Mammary epithelial cell (primary cell): ENCODE data around the gene MUTYH.

ENCODE experiments used
- CTCF ChIP-seq, 2 donors: IDR thresholded peaks in 1 of 2; conservative IDR thresholded peaks in 1 of 2; 2 replicates each; pipeline ENCODE4 v1.5.1; 2011 to 2012; ENCODE audit warnings: inconsistent platforms in 2 of 2, low read length in 2 of 2, mild to moderate bottlenecking in 2 of 2, control low read depth in 1 of 2, low read depth in 1 of 2; ENCODE audit not compliant: insufficient read depth in 1 of 2; ENCODE audit errors: extremely low read depth in 1 of 2
- EZH2 ChIP-seq: IDR thresholded peaks from 2 replicates; pipeline ENCODE4 v1.6.1; 2012; ENCODE audit warnings: low read length, inconsistent platforms, borderline replicate concordance

GRCh38 chr1:45386219-45386618, 46.0 kb upstream of the MUTYH start:
- TF ChIP-seq CTCF (conservative IDR thresholded peaks at IDR 0.05 in 1 of 2, IDR thresholded peaks at IDR 0.05 in 1 of 2; ENCODE audit: extremely low read depth in 1 of 2, insufficient read depth in 1 of 2, low read depth in 1 of 2, low read length in 2 of 2) (no peak), EZH2 (no peak)
